HG03025 (cell line): ENCODE measurements around the gene IGFBP3.

Experiments used
- ATAC-seq: cut with Tn5 transposase; IDR thresholded peaks from one replicate; pipeline ENCODE4 v1.9.1; 2021; ENCODE audit warnings: mild to moderate bottlenecking, moderate library complexity; ENCODE audit not compliant: unreplicated experiment, low FRiP score

Gene IGFBP3

DNA sequence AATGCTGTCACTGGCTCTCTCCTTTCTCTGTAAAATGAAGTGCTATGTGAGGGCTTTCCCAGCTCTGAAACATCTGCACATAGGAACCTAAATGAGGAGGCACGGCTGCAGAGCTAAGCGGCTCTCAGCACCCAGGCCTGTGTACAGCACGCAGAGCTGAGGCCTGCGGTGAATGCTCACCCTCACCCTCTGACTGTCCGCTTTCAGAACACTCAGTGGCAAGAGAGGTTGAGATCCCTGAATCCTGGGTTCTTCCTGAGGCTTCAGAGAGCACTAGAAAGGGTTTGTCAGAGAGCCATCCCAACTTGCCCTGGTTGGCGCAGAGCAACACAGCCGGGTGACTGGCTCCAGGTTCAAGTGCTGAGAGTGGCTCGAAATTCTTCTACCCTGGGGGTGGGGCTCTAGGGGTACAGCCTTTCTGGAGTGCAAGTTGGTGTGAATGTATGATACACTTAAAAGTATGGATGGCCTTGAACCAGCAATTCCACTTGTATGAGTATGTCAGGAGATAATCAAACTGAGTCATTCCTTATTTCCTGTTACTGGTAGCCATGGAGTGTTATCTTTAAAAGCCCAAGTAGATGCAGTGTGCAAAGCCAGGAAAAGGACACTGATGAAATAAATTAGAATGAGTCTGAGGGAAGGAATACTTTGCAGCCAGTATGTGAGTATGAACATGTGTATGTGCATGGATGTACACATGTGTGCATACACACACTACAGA lies 46.5 kb downstream of the IGFBP3 start:
- ATAC-seq: no peak

DNA sequence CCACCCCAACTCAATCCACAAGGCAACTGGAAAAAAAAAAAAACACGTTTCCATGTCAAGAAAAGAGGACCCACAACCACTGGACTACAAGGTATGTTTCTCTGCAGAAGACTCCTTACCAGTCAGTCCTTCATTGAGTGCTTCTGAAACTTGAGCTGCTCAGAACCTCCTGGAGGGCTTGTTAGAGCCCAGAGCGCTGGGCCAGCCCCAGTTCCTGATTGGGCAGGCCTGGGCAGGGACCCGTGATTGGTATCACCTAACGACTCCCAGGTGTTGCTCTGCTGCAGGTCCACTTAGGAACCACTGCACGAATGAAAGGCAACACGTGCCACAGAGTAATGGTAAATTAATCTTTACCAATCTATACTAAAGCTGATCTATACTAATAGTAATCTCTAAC lies 47.7 kb downstream of the IGFBP3 start:
- ATAC-seq: no peak

DNA sequence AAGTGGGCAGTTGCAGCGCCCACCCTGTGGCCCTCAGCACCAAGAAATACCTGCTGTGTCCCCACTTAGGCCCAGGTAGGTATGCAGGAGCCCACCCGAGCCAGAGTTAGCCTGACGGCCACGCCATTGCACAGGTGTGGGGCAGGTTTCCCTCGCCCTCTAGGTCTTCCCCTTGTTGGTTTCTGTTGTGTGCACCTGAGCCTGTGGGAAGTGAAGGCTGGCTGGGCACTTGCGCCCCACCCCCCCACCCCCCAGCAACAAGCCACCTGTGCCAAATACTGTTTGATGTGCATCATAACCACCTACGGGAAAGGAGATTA lies 48.1 kb downstream of the IGFBP3 start, which contains the start of gene CCDC201:
TSS of gene CCDC201 (minus strand) at position 48 of the 320 bp plus-strand sequence. CDS start 75 bp downstream, outside the sequence.
- ATAC-seq: no peak

DNA sequence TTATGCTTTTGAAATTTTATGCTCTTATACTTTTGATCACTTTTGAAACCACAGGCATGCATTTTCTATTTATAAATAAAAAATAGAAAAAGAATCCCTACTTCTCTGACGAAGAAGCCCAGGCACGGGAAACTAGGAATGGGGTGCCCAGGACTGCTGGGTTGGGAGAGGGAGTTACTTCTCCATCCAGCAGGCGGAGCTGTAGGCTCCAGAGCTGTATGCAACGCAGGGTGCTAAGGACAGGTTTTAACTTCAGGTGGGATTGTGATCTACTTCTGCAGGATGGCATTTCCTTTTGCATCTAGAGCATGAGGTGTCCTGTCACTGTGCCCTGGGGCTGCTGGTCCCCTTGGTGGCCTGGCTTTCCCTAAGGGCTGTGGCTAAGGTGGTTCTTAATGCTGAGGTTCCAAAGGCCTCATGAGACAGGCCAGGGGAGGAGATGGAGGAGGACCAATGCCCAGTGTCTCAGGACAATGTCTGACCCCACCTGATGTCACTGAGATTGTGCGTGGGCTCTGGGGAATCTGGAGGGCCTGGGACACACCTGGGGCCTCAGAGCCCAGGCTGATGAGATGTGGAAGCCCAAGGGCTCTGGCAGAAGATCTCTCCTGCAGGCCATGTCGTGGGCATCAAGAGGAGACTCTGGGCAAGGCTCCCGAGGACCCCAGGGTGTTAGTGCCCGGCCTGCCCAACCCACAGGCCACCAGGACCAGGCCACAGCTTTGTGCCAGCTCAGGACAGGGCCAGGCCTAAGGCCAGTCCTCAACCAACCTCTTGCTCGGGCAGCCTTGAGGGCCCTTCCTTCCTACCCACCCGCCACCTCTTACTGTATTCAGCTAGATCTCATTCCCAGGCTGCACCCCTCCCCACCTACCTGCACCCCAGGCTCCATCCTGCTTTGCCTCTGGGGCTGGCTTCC lies 48.7 kb downstream of the IGFBP3 start:
- no peak for ATAC-seq

DNA sequence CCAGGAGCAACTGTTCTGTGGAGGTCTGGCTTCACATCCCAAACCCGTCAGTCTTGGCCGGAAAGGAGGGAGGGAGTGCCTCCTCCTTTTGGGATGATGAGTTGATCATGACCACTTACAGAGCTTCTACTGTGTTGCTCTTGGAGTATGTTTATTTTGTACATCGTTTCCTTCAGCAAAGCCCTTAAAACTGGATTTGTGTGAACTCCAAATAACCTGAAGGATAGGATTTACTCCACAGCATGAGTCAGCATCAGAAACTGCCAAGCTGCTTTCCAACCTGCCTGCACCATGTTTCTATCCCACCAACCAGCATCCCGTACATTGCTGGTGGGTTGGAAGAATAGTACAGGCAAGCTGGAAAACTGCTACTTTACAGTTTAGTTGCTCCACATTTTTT lies 51.6 kb downstream of the IGFBP3 start:
- ATAC-seq: no peak

DNA sequence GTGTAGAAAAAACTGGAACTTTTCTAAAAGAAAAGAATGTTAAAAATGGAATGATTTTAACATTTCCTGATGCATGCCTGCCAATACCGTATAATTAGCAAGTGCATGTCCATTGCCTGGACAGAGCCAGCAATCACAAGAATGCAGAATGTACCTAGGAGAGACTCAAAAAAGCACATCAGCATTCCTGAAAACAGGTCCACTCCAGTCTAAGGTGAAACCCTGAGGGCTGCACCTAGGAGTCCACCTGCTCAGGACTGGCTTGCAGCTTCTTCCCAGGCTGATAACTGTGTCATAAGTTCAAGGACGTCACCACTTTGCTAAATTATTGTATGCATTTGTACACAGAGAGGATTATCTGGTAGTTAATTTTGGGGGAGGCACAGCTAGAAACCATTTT lies 53.6 kb downstream of the IGFBP3 start:
- ATAC-seq: no peak

DNA sequence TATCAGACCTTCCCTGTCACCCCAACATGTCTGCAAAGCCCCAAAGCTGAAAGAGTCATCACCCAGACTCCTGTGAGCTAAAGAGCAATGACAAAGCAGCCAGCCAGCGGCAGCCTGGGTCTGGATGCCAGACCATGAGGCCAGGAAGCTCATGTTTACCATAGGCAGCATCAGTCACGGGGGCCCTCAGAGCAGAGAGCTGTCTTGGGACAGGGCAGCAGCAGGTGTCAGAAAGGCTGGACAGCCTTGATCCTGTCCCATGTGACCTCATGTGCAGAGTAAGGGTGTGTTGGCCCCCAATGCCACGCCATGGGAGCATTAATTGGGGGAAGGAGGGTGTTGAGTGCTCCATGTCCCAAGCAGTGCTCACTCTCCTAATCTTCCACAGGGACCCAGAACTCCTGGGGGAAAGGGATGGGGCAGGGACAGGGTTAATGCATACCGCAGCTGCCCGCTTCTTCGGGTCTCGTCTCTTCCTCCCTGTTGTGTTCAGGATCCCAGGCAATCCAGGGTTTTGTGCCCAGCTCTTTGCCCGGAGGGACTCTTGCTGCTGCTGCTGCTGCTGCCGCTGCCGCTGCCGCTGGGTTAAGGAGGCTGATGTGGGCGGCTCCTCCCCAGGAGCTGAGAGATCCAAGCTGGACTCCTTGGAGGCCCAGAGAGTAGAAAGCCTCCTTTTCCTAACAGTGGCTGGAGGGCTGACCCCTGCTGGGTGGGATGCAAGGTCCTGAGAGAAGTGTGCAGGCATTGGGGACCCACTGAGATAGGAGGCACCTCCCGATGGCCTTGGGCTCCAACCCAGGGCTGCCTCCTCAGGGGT lies 55.3 kb downstream of the IGFBP3 start:
- no peak for ATAC-seq

DNA sequence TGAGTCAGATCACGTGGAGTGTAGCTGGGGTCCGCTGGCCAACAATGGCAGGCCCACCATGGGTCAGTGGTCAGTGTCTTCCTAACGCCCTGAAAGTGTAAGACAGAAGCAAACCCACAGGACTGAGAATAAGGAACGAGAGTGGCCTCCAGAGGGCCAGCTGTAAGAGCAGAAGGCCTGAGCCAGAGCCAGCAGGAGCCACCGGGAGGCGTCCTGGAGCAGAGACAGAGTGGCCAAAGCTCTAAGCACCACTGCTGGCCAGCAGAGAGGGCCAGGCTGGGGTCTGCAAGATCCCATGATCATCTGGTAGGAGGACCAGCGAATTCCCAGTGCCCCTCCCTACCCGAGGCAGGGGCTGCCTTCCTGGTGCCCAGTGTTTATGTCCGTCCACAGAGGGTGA lies 57.4 kb downstream of the IGFBP3 start:
- no peak for ATAC-seq
